ENCODE results near the gene P3H4.
A peak's percentile ranks its signal among the peaks of the same experiment; 100 is the strongest.
"Not testable (repeated sequence)": the region's sequence is repeated elsewhere in the genome, so short reads cannot be mapped to it uniquely, and the experiment has no call there.

The P3H4 gene

GRCh38 chr17:41786227-41787020, 25.3 kb downstream of the P3H4 start, which contains the start of gene JUP:
TSS of gene JUP (minus strand) at chr17:41786711. CDS start at chr17:41771854, 14,857 bp downstream.
- Histone ChIP-seq H3K4me1 (ENCODE audit: control insufficient read depth in 1 of 2, insufficient read depth in 2 of 2, low read length in 2 of 2) (peaks cover 3 to 39% of the 10 kb centered on the region in 2 donors), H3K27ac (ENCODE audit: low read length) (peak within 1 kb of the TSS; percentile 84)

GRCh38 chr17:41785859-41786226, 25.9 kb downstream of the P3H4 start:
- peak overlapping the region; percentile 84 for H3K27ac ChIP-seq (ENCODE audit: low read length)
- H3K4me3 ChIP-seq (ENCODE audit: low read depth in 1 of 2, low read length in 2 of 2), result peak overlapping the region; percentile 53 to 82
- peaks cover 3 to 39% of the 10 kb centered on the region in 2 donors for H3K4me1 ChIP-seq (ENCODE audit: control insufficient read depth in 1 of 2, insufficient read depth in 2 of 2, low read length in 2 of 2)
- no peaks in the 10 kb centered on the region for H3K36me3 ChIP-seq (ENCODE audit: control insufficient read depth in 1 of 2, insufficient read depth in 2 of 2, low read length in 2 of 2)
- H3K27me3 ChIP-seq (ENCODE audit: low read depth, low read length), result no peaks in the 10 kb centered on the region
- H3K9me3 ChIP-seq (ENCODE audit: control insufficient read depth in 1 of 2, low read length in 2 of 2), result no peaks in the 10 kb centered on the region

More at GRCh38 chr17:41786227-41787020, 25.3 kb downstream of the P3H4 start, which contains the start of gene JUP:
- Histone ChIP-seq H3K36me3 (ENCODE audit: control insufficient read depth in 1 of 2, insufficient read depth in 2 of 2, low read length in 2 of 2) (no peaks in the 10 kb centered on the region), H3K4me3 (ENCODE audit: low read depth in 1 of 2, low read length in 2 of 2) (peak within 1 kb of the TSS; percentile 53 to 82), H3K27me3 (ENCODE audit: low read depth, low read length) (no peaks in the 10 kb centered on the region), H3K9me3 (ENCODE audit: control insufficient read depth in 1 of 2, low read length in 2 of 2) (no peaks in the 10 kb centered on the region)

GRCh38 chr17:41785091-41785858, 26.5 kb downstream of the P3H4 start:
- Histone ChIP-seq H3K27ac (ENCODE audit: low read length) (peak overlapping the region; percentile 84), H3K4me1 (ENCODE audit: control insufficient read depth in 1 of 2, insufficient read depth in 2 of 2, low read length in 2 of 2) (peaks cover 3 to 39% of the 10 kb centered on the region in 2 donors), H3K27me3 (ENCODE audit: low read depth, low read length) (no peaks in the 10 kb centered on the region), H3K36me3 (ENCODE audit: control insufficient read depth in 1 of 2, insufficient read depth in 2 of 2, low read length in 2 of 2) (no peaks in the 10 kb centered on the region), H3K4me3 (ENCODE audit: low read depth in 1 of 2, low read length in 2 of 2) (peak overlapping the region; percentile 53 to 82), H3K9me3 (ENCODE audit: control insufficient read depth in 1 of 2, low read length in 2 of 2) (no peaks in the 10 kb centered on the region)

GRCh38 chr17:41784207-41784744, 27.5 kb downstream of the P3H4 start:
- H3K4me3 ChIP-seq (ENCODE audit: low read depth in 1 of 2, low read length in 2 of 2), result peak overlapping the region; percentile 53 to 82
- H3K4me1 ChIP-seq (ENCODE audit: control insufficient read depth in 1 of 2, insufficient read depth in 2 of 2, low read length in 2 of 2), result peaks cover 3 to 43% of the 10 kb centered on the region in 2 donors

GRCh38 chr17:41782142-41782541, 29.6 kb downstream of the P3H4 start:
- Histone ChIP-seq H3K27me3 (ENCODE audit: low read depth, low read length) (no peaks in the 10 kb centered on the region), H3K27ac (ENCODE audit: low read length) (peak overlapping the region; percentile 45), H3K9me3 (ENCODE audit: control insufficient read depth in 1 of 2, low read length in 2 of 2) (no peaks in the 10 kb centered on the region), H3K4me3 (ENCODE audit: low read depth in 1 of 2, low read length in 2 of 2) (no peak overlapping the region), H3K4me1 (ENCODE audit: control insufficient read depth in 1 of 2, insufficient read depth in 2 of 2, low read length in 2 of 2) (peaks cover 3 to 53% of the 10 kb centered on the region in 2 donors), H3K36me3 (ENCODE audit: control insufficient read depth in 1 of 2, insufficient read depth in 2 of 2, low read length in 2 of 2) (no peaks in the 10 kb centered on the region)

More at GRCh38 chr17:41784207-41784744, 27.5 kb downstream of the P3H4 start:
- H3K27ac ChIP-seq (ENCODE audit: low read length), result peak overlapping the region; percentile 84
- no peaks in the 10 kb centered on the region for H3K9me3 ChIP-seq (ENCODE audit: control insufficient read depth in 1 of 2, low read length in 2 of 2)
- no peaks in the 10 kb centered on the region for H3K27me3 ChIP-seq (ENCODE audit: low read depth, low read length)
- no peaks in the 10 kb centered on the region for H3K36me3 ChIP-seq (ENCODE audit: control insufficient read depth in 1 of 2, insufficient read depth in 2 of 2, low read length in 2 of 2)

GRCh38 chr17:41781404-41782110, 30.2 kb downstream of the P3H4 start:
- Histone ChIP-seq H3K36me3 (ENCODE audit: control insufficient read depth in 1 of 2, insufficient read depth in 2 of 2, low read length in 2 of 2) (no peaks in the 10 kb centered on the region), H3K27me3 (ENCODE audit: low read depth, low read length) (no peaks in the 10 kb centered on the region), H3K4me1 (ENCODE audit: control insufficient read depth in 1 of 2, insufficient read depth in 2 of 2, low read length in 2 of 2) (peaks cover 3 to 59% of the 10 kb centered on the region in 2 donors), H3K9me3 (ENCODE audit: control insufficient read depth in 1 of 2, low read length in 2 of 2) (no peaks in the 10 kb centered on the region), H3K27ac (ENCODE audit: low read length) (peak overlapping the region; percentile 45), H3K4me3 (ENCODE audit: low read depth in 1 of 2, low read length in 2 of 2) (no peak overlapping the region)

GRCh38 chr17:41779954-41780353, 31.8 kb downstream of the P3H4 start:
- Histone ChIP-seq H3K27ac (ENCODE audit: low read length) (no peak overlapping the region), H3K4me3 (ENCODE audit: low read depth in 1 of 2, low read length in 2 of 2) (no peak overlapping the region), H3K4me1 (ENCODE audit: control insufficient read depth in 1 of 2, insufficient read depth in 2 of 2, low read length in 2 of 2) (peaks cover 3 to 57% of the 10 kb centered on the region in 2 donors)

GRCh38 chr17:41777574-41778188, 34.1 kb downstream of the P3H4 start:
- Histone ChIP-seq H3K4me3 (ENCODE audit: low read depth in 1 of 2, low read length in 2 of 2) (no peak overlapping the region), H3K27me3 (ENCODE audit: low read depth, low read length) (no peaks in the 10 kb centered on the region), H3K27ac (ENCODE audit: low read length) (peak overlapping the region; percentile 86), H3K4me1 (ENCODE audit: control insufficient read depth in 1 of 2, insufficient read depth in 2 of 2, low read length in 2 of 2) (peaks cover 8 to 54% of the 10 kb centered on the region in 2 donors), H3K9me3 (ENCODE audit: control insufficient read depth in 1 of 2, low read length in 2 of 2) (no peaks in the 10 kb centered on the region), H3K36me3 (ENCODE audit: control insufficient read depth in 1 of 2, insufficient read depth in 2 of 2, low read length in 2 of 2) (no peaks in the 10 kb centered on the region)

More at GRCh38 chr17:41779954-41780353, 31.8 kb downstream of the P3H4 start:
- Histone ChIP-seq H3K27me3 (ENCODE audit: low read depth, low read length) (no peaks in the 10 kb centered on the region), H3K36me3 (ENCODE audit: control insufficient read depth in 1 of 2, insufficient read depth in 2 of 2, low read length in 2 of 2) (no peaks in the 10 kb centered on the region), H3K9me3 (ENCODE audit: control insufficient read depth in 1 of 2, low read length in 2 of 2) (no peaks in the 10 kb centered on the region)

- no peaks in the 10 kb centered on the region for H3K36me3 ChIP-seq (ENCODE audit: control insufficient read depth in 1 of 2, insufficient read depth in 2 of 2, low read length in 2 of 2)
- H3K27ac ChIP-seq (ENCODE audit: low read length), result peak overlapping the region; percentile 86
- H3K9me3 ChIP-seq (ENCODE audit: control insufficient read depth in 1 of 2, low read length in 2 of 2), result no peaks in the 10 kb centered on the region
- peaks cover 12 to 54% of the 10 kb centered on the region in 2 donors for H3K4me1 ChIP-seq (ENCODE audit: control insufficient read depth in 1 of 2, insufficient read depth in 2 of 2, low read length in 2 of 2)
- H3K4me3 ChIP-seq (ENCODE audit: low read depth in 1 of 2, low read length in 2 of 2), result no peak overlapping the region
- no peaks in the 10 kb centered on the region for H3K27me3 ChIP-seq (ENCODE audit: low read depth, low read length)
Observed at GRCh38 chr17:41777157-41777573, 34.6 kb downstream of the P3H4 start.

- not testable (repeated sequence) for H3K27ac ChIP-seq (ENCODE audit: low read length); H3K4me3 ChIP-seq (ENCODE audit: low read depth in 1 of 2, low read length in 2 of 2); H3K36me3 ChIP-seq (ENCODE audit: control insufficient read depth in 1 of 2, insufficient read depth in 2 of 2, low read length in 2 of 2); H3K9me3 ChIP-seq (ENCODE audit: control insufficient read depth in 1 of 2, low read length in 2 of 2); H3K27me3 ChIP-seq (ENCODE audit: low read depth, low read length)
- peaks cover 12 to 50% of the 10 kb centered on the region in 2 donors for H3K4me1 ChIP-seq (ENCODE audit: control insufficient read depth in 1 of 2, insufficient read depth in 2 of 2, low read length in 2 of 2)
Observed at GRCh38 chr17:41776262-41776900, 35.4 kb downstream of the P3H4 start.

Measured in muscle layer of duodenum (tissue), 2 donors.